Measurements from ENCODE around the gene TGFBR3L. TPM values are rescaled to one million over a fixed set of nuclear protein-coding genes. Genes with fewer than 3 reads are reported as not detected.
A peak's percentile ranks its signal among the peaks of the same experiment; 100 is the strongest.

Gene TGFBR3L
- total and polyA plus RNA-seq, 2 of the 8 experiments (the other 6 are each of a cell fraction or from before 2014, with no cell fraction given): 3.1 to 3.7 TPM

DNA sequence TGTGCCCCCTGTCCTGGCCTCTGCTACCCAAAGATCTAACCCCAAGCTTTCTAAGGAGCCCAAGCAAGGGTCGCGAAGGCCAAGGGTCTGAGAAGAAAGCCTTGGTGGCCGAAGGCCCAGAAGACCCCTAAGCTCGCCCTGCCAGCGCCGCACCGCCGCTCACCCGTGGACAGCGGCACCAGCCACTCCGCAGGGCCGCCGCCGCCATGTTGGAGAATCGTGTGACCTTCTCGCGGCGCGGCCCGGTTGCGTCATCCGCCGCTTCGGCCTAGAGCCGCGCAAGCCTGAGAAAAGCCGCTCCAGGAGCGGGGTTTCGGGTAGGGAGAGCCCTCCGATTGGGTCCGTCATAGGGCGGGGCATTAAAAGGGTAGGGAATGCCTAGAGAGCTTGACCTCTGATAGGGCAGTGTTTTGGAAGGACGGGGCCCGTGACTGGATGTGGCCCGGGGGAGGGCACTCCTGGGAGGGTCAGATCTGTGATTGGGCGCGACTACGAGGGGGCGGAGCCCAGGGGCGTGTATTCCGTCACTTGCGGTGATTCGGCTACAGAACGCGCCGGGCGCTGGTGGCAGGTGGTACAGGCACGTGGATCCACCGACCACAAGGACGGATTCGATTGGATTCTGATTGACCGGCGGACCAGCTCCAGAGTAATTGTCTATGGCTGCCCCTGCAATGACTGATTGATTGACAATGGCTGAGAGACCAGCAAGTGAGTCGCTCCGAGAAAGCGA lies 29.0 kb downstream of the TGFBR3L start, which contains the start of gene TIMM44 (continued):
- TF ChIP-seq, protein P1, sequence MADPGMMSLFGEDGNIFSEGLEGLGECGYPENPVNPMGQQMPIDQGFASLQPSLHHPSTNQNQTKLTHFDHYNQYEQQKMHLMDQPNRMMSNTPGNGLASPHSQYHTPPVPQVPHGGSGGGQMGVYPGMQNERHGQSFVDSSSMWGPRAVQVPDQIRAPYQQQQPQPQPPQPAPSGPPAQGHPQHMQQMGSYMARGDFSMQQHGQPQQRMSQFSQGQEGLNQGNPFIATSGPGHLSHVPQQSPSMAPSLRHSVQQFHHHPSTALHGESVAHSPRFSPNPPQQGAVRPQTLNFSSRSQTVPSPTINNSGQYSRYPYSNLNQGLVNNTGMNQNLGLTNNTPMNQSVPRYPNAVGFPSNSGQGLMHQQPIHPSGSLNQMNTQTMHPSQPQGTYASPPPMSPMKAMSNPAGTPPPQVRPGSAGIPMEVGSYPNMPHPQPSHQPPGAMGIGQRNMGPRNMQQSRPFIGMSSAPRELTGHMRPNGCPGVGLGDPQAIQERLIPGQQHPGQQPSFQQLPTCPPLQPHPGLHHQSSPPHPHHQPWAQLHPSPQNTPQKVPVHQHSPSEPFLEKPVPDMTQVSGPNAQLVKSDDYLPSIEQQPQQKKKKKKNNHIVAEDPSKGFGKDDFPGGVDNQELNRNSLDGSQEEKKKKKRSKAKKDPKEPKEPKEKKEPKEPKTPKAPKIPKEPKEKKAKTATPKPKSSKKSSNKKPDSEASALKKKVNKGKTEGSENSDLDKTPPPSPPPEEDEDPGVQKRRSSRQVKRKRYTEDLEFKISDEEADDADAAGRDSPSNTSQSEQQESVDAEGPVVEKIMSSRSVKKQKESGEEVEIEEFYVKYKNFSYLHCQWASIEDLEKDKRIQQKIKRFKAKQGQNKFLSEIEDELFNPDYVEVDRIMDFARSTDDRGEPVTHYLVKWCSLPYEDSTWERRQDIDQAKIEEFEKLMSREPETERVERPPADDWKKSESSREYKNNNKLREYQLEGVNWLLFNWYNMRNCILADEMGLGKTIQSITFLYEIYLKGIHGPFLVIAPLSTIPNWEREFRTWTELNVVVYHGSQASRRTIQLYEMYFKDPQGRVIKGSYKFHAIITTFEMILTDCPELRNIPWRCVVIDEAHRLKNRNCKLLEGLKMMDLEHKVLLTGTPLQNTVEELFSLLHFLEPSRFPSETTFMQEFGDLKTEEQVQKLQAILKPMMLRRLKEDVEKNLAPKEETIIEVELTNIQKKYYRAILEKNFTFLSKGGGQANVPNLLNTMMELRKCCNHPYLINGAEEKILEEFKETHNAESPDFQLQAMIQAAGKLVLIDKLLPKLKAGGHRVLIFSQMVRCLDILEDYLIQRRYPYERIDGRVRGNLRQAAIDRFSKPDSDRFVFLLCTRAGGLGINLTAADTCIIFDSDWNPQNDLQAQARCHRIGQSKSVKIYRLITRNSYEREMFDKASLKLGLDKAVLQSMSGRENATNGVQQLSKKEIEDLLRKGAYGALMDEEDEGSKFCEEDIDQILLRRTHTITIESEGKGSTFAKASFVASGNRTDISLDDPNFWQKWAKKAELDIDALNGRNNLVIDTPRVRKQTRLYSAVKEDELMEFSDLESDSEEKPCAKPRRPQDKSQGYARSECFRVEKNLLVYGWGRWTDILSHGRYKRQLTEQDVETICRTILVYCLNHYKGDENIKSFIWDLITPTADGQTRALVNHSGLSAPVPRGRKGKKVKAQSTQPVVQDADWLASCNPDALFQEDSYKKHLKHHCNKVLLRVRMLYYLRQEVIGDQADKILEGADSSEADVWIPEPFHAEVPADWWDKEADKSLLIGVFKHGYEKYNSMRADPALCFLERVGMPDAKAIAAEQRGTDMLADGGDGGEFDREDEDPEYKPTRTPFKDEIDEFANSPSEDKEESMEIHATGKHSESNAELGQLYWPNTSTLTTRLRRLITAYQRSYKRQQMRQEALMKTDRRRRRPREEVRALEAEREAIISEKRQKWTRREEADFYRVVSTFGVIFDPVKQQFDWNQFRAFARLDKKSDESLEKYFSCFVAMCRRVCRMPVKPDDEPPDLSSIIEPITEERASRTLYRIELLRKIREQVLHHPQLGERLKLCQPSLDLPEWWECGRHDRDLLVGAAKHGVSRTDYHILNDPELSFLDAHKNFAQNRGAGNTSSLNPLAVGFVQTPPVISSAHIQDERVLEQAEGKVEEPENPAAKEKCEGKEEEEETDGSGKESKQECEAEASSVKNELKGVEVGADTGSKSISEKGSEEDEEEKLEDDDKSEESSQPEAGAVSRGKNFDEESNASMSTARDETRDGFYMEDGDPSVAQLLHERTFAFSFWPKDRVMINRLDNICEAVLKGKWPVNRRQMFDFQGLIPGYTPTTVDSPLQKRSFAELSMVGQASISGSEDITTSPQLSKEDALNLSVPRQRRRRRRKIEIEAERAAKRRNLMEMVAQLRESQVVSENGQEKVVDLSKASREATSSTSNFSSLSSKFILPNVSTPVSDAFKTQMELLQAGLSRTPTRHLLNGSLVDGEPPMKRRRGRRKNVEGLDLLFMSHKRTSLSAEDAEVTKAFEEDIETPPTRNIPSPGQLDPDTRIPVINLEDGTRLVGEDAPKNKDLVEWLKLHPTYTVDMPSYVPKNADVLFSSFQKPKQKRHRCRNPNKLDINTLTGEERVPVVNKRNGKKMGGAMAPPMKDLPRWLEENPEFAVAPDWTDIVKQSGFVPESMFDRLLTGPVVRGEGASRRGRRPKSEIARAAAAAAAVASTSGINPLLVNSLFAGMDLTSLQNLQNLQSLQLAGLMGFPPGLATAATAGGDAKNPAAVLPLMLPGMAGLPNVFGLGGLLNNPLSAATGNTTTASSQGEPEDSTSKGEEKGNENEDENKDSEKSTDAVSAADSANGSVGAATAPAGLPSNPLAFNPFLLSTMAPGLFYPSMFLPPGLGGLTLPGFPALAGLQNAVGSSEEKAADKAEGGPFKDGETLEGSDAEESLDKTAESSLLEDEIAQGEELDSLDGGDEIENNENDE (IDR thresholded peaks at IDR 0.05; ENCODE audit: insufficient replicate concordance, low read length): no peak
- TF ChIP-seq SAP30 (IDR thresholded peaks at IDR 0.05; ENCODE audit: insufficient read depth, insufficient replicate concordance, low read length) (peak; percentile 98), MAX (IDR thresholded peaks at IDR 0.05) (peak; percentile 93), TAF1 (IDR thresholded peaks at IDR 0.05; ENCODE audit: low read depth, low read length) (peak; percentile 98), KDM1A (IDR thresholded peaks at IDR 0.05; ENCODE audit: borderline replicate concordance, low read length) (no peak), HDAC6 (IDR thresholded peaks at IDR 0.05; ENCODE audit: low read depth, low read length) (no peak), SP4 (IDR thresholded peaks at IDR 0.05; ENCODE audit: low read length) (peak; percentile 56; the same call in 1 of the 2 replicates)
- TF ChIP-seq, protein P2, sequence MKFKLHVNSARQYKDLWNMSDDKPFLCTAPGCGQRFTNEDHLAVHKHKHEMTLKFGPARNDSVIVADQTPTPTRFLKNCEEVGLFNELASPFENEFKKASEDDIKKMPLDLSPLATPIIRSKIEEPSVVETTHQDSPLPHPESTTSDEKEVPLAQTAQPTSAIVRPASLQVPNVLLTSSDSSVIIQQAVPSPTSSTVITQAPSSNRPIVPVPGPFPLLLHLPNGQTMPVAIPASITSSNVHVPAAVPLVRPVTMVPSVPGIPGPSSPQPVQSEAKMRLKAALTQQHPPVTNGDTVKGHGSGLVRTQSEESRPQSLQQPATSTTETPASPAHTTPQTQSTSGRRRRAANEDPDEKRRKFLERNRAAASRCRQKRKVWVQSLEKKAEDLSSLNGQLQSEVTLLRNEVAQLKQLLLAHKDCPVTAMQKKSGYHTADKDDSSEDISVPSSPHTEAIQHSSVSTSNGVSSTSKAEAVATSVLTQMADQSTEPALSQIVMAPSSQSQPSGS (IDR thresholded peaks at IDR 0.05; ENCODE audit: low read length): peak; percentile 69; the same call in 1 of the 2 replicates

Measured in H1 (cell line).